WERI-Rb-1 (cell line): Measurements from ENCODE around the gene ACTR3.

Experiments used
- DNase-seq: peaks from one replicate; pipeline ENCODE4 v3.0.0-alpha.2; 2020
- H3K27ac ChIP-seq: fragments of 250-450 bp; sonication (Bioruptor Pico); 2 replicates; pipeline ENCODE4 v1.5.1; 2020; ENCODE audit warnings: mild to moderate bottlenecking, moderate library complexity
- H3K27me3 ChIP-seq: fragments of 250-450 bp; sonication (Bioruptor Pico); 2 replicates; pipeline ENCODE4 v1.5.1; 2021; ENCODE audit warnings: mild to moderate bottlenecking, low read depth, moderate library complexity; ENCODE audit not compliant: insufficient read depth, severe bottlenecking
- H3K36me3 ChIP-seq: fragments of 250-450 bp; sonication (Bioruptor Pico); 2 replicates; pipeline ENCODE4 v1.5.1; 2020; ENCODE audit warnings: mild to moderate bottlenecking, moderate library complexity
- H3K4me3 ChIP-seq: 2 replicates; pipeline ENCODE4 v1.5.1; 2011; ENCODE audit warnings: low read depth, mild to moderate bottlenecking, control low read depth, low read length
- H3K9me3 ChIP-seq: fragments of 250-450 bp; sonication (Bioruptor Pico); 2 replicates; pipeline ENCODE4 v1.5.1; 2021; ENCODE audit warnings: mild to moderate bottlenecking, moderate library complexity; ENCODE audit not compliant: severe bottlenecking
- TF ChIP-seq, protein P1 (sequence below): IDR thresholded peaks from 2 replicates; pipeline ENCODE4 v1.5.1; 2011; ENCODE audit warnings: low read depth, mild to moderate bottlenecking, control low read depth, inconsistent platforms, low read length

Gene ACTR3

DNA sequence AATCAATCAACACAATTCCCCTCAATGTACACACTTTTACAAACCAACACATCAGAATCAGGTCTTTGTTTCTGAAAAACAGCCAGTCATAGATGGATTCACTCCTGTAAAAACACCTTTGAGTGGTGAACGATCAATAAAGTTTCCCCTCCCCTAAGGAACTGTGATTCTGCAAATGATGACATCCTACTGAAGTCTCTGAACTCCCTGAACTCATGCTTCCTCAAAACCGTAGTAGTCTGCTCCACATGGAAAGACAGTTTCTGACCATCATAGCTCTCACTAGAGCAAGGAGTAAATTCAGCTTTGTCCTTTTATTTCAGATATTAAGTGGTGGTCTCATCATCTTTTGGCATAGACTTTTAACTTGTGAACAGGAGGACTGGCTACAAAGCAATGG lies 43.5 kb upstream of the ACTR3 start:
- H3K9me3 ChIP-seq, result peaks cover 4% of the 10 kb centered on the region
- DNase-seq, result no peak
- TF ChIP-seq, protein P1, sequence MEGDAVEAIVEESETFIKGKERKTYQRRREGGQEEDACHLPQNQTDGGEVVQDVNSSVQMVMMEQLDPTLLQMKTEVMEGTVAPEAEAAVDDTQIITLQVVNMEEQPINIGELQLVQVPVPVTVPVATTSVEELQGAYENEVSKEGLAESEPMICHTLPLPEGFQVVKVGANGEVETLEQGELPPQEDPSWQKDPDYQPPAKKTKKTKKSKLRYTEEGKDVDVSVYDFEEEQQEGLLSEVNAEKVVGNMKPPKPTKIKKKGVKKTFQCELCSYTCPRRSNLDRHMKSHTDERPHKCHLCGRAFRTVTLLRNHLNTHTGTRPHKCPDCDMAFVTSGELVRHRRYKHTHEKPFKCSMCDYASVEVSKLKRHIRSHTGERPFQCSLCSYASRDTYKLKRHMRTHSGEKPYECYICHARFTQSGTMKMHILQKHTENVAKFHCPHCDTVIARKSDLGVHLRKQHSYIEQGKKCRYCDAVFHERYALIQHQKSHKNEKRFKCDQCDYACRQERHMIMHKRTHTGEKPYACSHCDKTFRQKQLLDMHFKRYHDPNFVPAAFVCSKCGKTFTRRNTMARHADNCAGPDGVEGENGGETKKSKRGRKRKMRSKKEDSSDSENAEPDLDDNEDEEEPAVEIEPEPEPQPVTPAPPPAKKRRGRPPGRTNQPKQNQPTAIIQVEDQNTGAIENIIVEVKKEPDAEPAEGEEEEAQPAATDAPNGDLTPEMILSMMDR, result no peak
- H3K36me3 ChIP-seq, result no peaks in the 10 kb centered on the region
- H3K4me3 ChIP-seq, result no peak overlapping the region
- no peak overlapping the region for H3K27ac ChIP-seq
- H3K27me3 ChIP-seq, result no peaks in the 10 kb centered on the region

DNA sequence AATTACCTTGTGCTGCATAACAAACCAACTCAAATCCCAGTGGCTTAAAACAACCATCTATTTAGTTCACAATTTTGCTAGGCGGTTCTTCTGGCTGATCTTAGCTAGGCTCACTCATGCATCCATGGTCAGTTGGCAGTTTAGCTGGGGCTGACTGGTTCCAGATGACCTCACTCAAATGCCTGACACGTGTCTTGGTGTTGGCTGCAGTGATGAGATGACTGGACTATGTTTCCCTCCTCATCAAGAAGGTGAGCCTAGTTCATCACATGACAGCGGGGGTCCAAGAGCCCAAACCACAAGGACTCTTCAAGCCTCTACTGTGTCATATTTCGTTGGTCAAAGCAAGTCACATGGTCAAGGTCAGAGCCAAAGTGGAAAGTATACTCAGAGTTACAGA lies 42.7 kb upstream of the ACTR3 start:
- Histone ChIP-seq H3K9me3 (peaks cover 4% of the 10 kb centered on the region), H3K36me3 (no peaks in the 10 kb centered on the region), H3K27ac (no peak overlapping the region), H3K4me3 (no peak overlapping the region), H3K27me3 (no peaks in the 10 kb centered on the region)
- TF ChIP-seq, protein P1, result no peak
- no peak for DNase-seq

DNA sequence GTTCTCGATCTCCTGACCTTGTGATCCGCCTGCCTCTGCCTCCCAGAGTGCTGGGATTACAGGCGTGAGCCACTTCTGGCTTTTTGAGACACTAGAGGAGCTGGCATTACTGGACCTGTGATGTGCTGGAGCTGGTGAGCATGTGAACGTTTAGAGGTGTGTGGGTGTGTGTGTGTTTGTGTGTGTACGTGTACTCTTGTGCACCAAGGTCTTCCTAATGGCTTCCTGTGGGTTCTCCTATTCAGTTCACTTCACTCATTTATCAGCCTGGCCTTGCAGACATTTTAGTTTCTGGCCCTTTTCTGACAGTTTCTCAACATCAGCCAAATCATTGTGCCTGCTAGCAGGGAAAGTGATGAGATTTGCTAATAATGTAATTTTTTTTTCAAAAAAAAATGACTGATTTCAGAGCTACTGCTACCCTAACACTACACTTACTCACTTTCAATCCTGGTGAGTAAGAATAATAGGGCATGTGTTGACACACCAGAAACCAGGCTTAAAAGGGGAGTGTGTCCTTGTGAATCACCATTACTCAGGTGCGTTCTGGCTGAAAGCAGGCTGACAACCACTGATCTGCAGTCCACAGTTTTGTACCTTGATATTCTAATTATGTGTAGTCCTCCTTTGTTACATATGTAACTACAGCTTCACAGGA lies 41.0 kb upstream of the ACTR3 start:
- TF ChIP-seq, protein P1, result no peak
- Histone ChIP-seq H3K9me3 (peaks cover 4% of the 10 kb centered on the region), H3K36me3 (no peaks in the 10 kb centered on the region), H3K4me3 (no peak overlapping the region), H3K27me3 (no peaks in the 10 kb centered on the region), H3K27ac (no peak overlapping the region)
- no peak for DNase-seq

DNA sequence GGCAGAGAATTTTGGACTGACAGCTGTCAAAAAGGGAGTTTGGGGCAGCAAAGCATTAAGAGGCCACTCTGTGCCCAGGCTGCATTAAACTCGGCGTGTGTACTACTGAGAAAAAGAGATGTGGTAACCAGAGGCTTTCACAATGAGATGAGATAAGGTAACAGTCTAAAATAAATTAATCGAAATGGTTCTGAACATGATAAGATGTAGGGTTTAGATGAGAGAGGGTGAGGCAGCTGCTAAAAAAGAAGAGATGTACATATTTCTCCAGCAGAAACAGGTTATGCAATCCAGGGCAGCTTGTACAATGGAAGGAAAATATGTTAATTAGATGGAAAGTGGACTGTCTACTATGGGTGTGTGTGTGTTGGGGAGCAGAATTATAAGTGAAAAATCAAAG lies 39.2 kb upstream of the ACTR3 start:
- no peak for DNase-seq
- Histone ChIP-seq H3K27ac (no peak overlapping the region), H3K9me3 (peaks cover 2% of the 10 kb centered on the region), H3K4me3 (no peak overlapping the region), H3K36me3 (no peaks in the 10 kb centered on the region), H3K27me3 (no peaks in the 10 kb centered on the region)
- TF ChIP-seq, protein P1, result no peak

DNA sequence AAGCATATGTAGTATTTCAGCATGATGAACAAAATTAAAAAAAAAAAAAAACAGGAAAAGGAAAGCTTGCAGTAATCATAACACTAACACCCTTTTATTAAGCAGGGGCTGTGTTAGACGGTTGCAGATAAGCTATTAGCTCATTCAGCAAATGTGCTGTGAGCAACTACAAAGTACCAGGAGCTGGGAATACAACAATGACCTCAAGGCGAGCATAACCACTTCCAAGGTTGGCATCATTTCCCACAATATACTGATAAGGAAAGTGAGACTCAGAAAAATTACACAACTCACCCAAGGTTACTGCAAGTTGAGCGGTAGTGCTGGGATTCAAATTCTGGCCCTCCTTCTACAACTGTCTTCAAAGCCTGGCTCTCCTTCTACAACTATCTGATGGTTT lies 38.2 kb upstream of the ACTR3 start:
- DNase-seq, result no peak
- Histone ChIP-seq H3K27me3 (no peaks in the 10 kb centered on the region), H3K4me3 (no peak overlapping the region), H3K36me3 (no peaks in the 10 kb centered on the region), H3K9me3 (no peaks in the 10 kb centered on the region), H3K27ac (no peak overlapping the region)
- TF ChIP-seq, protein P1, result no peak

DNA sequence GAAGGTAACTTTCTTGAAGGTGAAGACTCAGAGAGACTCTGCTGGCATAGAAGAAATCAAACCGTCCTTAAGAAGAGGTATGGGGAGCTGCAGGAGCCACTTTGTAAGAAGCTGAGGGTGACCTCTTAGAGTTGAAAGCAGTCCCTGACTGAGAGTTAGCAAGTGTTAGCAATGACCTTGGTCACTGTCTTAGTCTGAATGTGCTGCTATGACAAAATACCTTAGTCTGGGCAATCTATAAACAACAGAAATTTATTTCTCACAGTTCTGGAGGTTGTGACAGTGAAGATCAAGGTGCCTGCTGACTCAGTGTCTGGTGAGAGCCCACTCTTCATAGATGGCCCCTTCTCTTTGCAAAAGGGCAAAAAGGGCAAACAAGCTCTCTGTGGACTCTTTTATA lies 35.7 kb upstream of the ACTR3 start:
- H3K4me3 ChIP-seq, result no peak overlapping the region
- no peaks in the 10 kb centered on the region for H3K36me3 ChIP-seq
- DNase-seq, result no peak
- H3K9me3 ChIP-seq, result no peaks in the 10 kb centered on the region
- H3K27me3 ChIP-seq, result no peaks in the 10 kb centered on the region
- no peak overlapping the region for H3K27ac ChIP-seq
- TF ChIP-seq, protein P1, result no peak
